Measurements from ENCODE around the gene PNMA8A.
"Not testable (repeated sequence)": the region's sequence is repeated elsewhere in the genome, so short reads cannot be mapped to it uniquely, and the experiment has no call there.

The PNMA8A gene

DNA sequence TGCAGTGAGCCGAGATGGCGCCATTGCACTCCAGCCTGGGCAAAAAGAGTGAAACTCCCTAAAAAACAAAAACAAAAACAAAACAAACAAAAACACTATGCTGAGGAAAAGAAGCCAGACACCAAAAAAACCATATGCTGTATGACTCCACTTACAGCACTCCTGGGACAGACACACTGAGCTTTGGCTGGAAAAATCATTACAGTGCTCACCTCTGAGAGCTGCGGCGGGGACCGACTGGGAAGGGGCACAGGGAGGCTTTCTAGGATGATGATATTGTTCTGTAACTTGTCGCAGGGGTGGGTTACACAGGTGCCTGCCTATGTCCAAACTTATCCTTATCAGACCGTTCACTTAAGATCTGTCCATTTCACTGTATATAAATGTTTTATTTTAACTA, 7.8 kb downstream of the PNMA8A start:
- DNase-seq (ENCODE audit: low read depth), result no peak

DNA sequence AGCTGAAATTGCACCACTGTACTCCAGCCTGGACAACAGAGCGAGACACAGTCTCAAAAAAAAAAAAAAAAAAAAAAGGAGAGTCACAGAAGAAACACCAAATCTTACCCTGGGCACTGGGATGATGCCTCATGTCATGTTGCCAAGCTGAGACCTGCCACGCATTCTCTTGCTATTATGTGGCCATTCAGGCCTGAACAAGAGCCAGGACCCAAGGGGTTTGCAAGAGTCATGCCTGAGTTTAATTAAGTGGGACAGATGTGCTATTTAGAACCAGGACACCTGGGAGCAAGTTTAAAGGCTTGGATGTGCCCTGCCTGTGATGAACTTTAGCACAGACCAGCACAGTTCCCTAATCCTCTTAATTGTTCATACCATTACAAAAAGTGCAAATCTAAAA, 9.8 kb downstream of the PNMA8A start:
- no peak for DNase-seq (ENCODE audit: low read depth)

DNA sequence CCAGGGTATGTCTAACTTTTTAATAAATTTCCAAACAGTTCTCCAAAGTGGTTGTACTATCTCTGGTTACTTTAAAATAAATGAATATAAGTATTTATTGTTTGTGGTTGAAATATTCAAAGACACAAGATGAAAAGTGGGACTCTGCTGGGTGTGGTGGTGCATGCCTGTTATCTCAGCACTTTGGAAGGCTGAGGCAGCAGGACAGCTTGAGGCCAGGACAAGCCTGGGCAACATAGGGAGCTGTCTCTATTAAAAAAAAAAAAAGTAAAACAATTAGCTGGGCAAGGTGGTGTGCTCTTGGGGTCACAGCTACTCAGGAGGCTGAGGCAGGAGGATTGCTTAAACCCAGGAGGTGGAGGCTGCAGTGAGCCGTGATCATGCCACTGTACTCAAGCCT, 10.4 kb downstream of the PNMA8A start:
- no peak for DNase-seq (ENCODE audit: low read depth)

DNA sequence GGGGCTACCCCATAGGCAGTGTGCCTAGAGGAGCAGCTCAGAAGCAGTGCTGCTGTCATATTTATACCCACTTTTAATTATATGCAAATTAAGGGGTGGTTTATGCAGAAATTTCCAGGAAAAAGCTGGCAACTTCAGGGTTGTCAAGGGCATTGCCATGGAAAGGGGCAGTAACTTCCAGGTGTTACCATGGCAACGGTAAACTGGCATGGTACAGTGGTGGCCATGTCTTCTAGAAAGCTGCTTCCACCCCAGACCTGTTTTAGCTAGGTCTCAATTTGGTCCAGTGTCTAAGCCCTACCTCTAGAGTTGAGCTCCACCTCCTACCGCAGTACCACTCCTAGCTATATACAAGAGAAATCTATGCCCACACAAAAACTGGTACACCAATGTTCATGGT, 11.3 kb downstream of the PNMA8A start:
- no peak for DNase-seq (ENCODE audit: low read depth)

DNA sequence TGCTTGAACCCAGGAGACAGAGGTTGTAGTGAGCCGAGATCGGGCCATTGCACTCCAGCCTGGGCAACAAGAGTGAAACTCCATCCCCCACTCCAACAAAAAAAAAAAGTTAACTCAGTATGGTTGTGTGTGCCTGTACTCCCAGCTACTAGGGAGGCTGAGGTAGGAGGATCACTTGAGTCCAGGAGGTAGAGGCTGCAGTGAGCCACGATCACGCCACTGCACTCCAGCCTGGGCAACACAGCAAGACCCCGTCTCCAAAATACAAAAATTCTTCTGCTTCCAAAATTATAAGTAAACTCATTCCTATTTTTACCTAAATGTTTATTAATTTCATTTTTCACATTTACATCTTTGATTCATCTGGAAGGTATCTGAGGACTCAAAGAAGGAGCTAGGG, 14.4 kb downstream of the PNMA8A start:
- no peak for DNase-seq (ENCODE audit: low read depth)

DNA sequence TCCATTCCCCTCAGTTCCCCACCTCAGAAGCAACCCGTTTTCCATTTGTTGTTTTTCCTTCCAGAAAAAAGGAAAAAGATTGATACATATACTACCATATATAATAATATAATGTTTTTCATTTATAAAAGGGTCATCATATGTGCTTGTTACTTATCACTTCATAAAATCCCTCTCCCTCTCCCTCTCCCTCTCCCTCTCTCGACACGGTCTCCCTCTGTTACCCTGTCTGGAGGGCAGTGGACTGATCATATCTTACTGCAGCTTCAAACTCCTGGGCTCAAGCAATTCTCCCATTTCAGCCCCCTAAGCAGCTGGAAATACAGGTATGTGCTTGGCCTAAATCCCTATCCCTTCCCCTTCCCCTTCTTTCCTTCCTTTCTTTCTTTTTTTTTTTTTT, 17.1 kb downstream of the PNMA8A start:
- no peak for DNase-seq (ENCODE audit: low read depth)

DNA sequence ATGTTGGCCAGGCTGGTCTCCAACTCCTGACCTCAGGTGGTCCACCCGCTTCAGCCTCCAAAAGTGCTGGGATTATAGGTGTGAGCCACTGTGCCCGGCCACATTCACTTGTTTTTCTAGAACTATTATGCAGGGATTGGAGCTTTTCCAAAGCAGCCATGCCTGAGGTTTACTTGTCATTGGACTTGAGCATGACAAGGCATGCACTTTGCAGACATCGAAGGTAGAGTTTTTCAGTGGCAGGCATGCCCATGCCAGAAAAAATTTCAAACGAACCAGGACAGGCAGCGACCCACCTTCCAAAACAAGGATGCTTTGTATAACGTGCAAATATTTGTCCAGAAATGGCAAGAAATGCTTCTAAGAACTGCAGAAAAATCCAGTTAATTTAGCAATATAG, 17.7 kb downstream of the PNMA8A start:
- DNase-seq (ENCODE audit: low read depth), result no peak

DNA sequence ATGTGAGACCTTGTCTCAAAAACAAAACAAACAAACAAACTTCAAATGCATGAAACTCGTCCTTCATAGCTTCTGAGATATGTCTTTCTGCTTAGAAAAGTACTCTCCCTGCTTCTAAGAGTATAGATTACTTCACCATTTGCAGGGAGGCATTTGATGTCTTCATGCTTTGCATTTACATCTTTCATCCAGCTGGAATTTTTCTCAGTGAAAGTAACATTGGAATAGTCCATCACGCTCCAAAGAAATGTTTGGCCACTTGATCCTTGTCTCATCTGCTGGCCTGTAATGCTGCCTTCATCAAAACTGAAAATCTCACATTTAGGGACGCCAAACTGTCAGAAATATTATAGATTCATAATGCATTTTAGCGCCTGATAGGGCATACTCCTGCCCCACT, 19.2 kb downstream of the PNMA8A start:
- DNase-seq (ENCODE audit: low read depth), result no peak

DNA sequence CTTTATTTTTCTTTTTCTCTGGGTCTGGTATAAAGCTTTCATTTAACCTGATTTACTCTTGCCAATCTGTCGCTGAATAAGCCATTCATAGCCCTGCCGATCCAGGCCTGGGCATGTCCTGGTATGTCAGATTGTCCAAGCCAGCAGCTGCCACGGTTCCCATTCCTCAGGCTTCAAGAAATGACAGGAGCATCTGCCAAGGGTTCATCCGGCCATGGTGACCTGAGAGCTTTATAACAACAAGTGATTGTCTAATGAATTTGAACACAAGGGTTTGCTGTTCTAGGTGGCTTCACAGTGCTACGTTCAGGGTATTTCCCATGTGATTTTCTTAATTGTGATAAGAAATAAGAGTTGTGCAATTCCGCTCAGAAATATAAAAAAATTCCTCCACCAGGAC, 20.0 kb downstream of the PNMA8A start:
- DNase-seq (ENCODE audit: low read depth), result no peak

DNA sequence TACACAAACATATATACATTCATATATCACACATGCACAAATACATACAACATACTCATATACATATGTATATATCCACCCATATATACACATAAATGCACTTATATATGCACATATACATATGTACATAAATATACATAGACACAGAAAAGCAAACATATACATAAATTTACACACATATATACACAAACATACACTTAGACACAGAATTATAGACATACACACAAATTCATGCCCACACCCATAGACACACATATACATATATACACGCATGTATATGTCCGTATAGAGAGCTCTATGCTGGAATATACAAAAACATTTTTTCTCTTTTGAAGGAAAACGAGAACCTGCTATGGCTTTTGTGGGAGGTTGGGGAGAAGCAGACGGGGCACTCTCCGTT, 20.6 kb downstream of the PNMA8A start:
- no peak for DNase-seq (ENCODE audit: low read depth)

DNA sequence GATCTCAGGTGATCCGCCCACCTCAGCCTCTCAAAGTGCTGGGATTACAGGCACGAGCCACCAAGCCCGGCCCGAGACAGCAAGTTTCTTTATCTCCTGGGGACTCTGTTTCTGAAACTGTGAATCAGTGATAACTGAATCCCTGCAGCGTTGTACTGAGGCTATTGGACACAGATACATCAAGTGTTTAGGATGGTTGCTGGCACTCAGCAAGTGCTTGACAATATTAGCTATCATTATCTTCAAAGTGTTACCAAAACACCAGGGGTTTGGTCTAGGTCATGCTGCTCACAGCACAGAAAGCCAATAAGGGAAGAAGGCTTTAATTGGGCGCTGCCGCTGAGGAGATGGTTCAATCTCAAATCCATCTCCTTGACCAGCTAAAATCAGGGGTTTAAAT, 22.1 kb downstream of the PNMA8A start:
- no peak for DNase-seq (ENCODE audit: low read depth)

DNA sequence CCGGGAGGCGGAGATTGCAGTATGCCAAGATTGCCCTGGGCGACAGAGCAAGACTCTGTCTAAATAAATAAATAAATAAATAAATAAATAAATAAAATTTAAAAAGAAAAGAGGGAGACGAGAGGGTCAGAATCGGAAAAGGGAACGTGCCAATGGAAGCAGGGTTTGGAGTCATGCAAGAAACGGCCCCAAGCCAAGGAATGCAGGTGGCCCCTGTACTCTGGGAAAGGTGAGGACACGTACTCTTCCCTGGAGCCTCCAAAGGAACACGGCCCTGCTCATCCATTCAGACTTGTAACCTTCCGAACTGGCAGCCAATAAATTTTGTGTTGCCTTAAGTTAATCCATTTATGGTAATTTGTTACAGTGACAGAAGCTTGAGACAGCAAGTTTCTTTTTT, 22.8 kb downstream of the PNMA8A start:
- no peak for DNase-seq (ENCODE audit: low read depth)

DNA sequence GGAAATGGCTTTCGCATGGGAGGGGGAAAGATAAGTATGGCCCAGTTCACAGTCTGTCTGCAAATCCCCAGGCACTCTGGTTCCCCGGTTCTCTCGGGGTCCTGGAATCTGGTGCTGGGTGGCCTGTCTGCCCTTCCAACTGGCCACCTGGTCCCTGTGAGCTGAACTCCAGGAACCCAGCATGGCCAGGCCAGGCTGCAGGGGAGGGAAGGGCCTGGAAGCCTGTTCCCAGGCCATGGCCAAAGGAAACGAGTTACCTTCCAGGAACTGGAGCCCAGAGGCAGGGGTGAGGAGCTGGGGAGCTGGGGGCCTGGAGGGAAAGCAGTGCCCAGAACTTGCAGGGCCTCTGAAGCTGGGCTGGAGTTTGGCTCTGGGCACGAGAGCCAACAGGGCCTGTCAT, 23.5 kb downstream of the PNMA8A start:
- no peak for DNase-seq (ENCODE audit: low read depth)

DNA sequence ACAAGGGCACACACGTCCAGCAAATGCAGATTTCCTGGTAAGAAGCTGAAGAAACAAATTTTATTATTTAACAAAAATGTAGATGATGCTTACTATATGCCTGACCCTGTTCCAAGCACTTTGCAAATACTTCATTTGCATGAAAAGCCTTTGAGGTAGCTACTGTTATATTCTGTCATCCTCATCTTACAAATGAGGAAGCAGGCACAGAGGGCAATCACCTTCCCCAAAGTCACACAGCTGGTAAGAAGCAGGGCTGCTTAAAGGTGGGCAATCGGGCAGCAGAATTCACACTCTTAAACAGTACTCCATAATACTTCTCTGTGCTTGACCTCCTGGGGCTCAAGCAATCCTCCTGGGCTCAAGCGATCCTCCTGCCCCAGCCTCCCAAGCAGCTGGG, 24.4 kb downstream of the PNMA8A start:
- DNase-seq (ENCODE audit: low read depth), result no peak

DNA sequence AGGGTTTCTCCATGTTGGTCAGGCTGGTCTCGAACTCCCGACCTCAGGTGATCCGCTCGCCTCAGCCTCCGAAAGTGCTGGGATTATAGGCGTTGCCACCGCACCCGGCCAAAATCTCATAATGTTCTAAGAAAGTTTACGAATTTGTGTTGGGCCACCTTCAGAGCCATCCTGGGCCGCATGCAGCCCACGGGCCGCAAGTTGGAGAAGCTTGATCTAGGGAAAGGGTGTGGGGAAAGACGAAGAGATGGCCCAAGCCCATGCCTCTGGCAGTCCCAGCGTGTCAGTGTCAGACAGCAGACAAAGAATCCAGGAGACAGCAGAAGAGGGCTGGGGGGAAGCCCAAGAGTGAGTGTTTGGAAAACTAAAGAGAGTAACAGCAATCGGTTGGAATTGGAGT, 25.3 kb downstream of the PNMA8A start:
- DNase-seq (ENCODE audit: low read depth), result no peak

DNA sequence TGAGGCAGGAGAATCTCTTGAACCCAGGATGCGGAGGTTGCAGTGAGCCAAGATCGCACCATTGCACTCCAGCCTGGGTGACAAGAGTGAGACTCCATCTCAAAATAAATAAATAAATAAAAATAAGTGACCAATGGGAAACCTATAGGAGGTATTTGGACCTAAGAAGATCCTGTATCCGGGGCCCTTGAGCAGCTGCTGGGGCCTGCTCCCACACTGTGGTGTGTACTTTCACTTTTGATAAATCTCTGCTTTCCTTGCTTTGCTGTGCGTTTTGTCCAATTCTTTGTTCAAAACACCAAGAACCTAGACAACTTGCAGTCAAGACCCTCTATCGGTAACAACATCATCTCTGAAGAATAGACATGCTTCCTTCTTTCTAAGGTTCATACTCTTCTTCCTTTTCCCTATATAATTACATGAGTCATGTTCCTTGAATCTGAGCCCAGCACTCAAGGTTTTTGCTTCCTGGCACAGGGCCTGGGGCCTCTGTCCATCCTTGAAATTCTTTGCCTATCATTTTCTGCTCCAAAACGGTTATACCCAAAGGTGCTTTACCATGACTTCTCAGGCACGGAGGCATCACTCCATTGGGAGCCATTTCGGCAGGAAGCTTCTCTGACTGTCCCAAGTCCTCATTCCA, 28.4 kb downstream of the PNMA8A start:
- no peak for DNase-seq (ENCODE audit: low read depth)

DNA sequence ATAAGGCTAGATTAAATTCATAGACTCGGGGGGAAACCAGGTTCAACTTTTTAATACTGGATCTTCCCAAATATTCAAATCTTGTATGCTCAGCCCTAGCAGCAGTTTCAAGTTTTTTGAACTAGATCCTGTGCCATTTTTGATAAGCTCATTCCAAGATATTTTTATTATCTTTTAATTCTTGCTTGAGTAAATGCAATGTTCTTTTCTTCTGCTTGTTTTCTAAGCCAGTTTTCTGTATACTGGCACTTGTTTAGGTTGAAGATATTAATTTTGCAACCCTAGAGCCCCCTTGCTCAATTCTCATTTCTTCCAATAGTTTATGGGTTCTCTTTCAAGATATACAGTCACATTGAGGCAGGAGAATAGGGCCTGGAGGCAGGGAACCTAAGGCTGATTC, 29.5 kb downstream of the PNMA8A start:
- DNase-seq (ENCODE audit: low read depth), result no peak

DNA sequence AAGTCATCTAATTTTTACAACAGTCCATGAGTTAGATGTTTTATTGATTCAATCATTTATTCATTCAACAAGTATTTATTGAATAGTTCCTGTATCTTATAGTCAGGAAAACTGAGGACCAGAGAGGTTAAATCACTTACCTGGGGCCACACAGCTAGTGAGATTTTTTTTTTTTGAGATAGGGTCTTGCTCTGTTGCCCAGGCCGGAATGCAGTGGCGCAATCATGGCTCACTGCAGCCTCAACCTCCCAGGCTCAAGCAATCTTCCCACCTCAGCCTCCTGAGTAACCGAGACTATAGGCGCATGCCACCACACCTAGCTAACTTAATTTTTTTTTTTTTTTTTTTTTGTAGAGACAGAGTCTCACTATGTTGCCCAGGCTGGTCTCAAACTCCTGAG, 35.7 kb downstream of the PNMA8A start:
- not testable (repeated sequence) for DNase-seq (ENCODE audit: low read depth)

DNA sequence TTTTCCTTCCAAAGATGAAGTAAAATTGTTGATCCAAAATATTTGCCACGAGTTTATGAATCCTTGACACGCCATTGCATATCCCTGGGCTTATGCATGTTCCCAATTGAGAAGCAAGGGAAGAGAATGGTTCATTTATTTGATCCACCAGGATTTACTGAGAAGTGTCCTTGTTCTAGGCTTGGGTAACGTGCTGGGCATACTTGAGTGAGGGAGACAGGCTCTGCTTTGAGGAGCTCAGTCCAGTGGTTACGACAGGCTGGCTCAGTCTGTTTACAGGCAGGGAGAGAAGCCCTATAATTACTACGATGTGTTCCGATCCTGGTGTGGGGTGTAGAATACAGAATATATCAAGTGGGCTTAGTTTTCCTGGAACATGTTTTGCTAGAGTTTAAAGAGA, 36.4 kb downstream of the PNMA8A start:
- no peak for DNase-seq (ENCODE audit: low read depth)

DNA sequence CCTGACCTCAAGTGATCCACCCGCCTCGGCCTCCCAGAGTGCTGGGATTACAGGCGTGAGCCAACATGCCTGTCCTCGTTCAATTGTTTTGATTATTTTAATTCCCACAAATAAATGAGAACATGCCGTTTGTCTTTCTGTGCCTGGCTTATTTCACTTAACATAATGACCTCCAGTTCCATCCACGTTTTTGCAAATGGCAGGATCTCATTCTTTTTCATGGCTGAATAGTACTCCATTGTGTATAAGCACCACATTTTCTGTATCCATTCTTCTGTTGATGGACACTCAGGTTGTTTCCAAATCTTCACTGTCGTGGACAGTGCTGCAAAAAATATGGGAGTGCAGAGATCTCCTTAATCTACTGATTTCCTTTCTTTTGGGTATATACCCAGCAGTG, 37.9 kb downstream of the PNMA8A start:
- not testable (repeated sequence) for DNase-seq (ENCODE audit: low read depth)

DNA sequence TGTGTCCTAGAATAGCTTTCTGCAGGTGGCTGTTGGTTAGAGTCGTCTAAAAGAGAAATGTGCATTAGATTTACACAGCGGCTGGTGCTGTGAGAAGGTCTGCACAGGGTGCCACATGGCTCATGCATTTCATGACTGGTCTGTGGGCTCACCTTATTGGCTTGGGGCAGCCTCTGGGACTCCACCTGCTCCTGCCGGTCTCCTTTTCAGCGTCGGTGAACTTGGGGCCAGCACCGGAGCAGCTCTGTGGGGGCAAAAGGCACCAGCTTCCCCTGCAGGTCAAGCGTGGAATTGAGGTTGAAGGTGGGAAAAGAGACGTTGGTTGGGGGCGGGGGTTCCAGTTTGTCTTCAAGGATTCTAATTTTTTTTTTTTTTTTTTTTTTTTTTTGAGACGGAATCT, 39.5 kb downstream of the PNMA8A start:
- no peak for DNase-seq (ENCODE audit: low read depth)

DNA sequence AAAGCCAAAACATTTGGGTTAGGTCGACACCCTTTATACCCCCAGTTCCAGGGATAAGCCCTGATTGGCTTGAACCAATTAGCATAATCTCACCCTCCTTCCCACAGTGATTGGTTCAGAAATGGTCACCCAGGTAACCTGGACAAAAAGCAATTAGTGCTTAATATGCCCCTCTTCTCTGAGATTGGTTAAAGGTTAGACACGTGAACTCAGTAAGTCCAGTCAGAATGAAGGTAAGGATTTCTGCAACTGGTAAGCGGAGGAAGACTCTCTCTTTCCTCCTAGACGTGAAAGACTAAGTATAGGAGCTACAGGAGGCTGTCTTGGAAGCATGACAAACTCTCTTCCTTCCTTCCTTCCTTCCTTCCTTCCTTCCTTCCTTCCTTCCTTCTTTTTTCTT, 41.4 kb downstream of the PNMA8A start:
- DNase-seq (ENCODE audit: low read depth), result no peak

DNA sequence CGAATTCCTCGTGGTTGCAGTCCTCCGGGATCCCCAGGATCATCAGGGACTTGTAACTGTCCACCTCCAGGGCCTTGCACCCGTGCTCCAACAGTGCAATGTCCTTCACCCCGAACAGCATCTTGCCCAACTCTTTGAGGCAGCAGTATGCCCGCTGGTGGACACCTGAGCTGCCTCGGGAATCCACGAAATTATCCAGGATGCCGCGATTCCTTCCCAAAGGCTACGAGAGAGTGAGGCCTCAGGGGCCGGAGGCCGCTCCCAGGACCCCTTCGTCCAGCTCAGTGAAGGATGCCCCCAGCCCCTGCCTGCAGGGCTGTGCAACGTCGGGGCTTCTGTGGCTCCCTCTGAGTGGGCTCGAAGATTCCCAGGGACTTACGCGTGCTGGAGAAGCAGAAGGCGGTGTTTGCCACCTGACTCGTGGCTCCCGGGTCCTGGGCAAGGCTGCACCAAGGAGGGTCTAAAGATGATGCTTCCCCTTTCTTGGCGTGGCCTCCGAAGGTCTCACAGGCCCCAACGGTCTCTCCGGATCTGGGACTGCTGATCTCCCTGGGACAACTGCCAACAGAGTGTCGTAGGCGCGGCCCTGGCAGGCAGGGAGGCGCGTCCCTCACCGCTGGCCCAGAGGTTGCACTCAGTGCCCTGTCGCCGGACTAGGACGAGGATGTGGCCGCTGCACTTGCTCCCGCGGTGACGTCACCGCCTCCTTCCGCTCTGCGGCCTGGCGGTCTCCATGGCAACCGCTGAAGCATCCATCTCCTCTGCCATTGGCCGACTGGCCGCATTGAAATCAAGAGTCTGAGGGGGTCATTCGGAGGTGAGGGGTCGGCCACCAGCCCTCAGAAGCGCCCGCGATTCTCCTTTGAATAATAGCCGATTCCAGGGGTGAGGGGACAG, 42.9 kb downstream of the PNMA8A start, which contains the start of gene PNMA8C:
Gene PNMA8C, minus strand, starts transcription at position 698 of the 897 bp plus-strand sequence. Its CDS starts 577 bp downstream, at position 121.
- no peak for DNase-seq (ENCODE audit: low read depth)

Data from activated T-cell treated with anti-CD3 and anti-CD28 coated beads for 24 hours (primary cell).